Astrocyte (in vitro differentiated cells and primary cell): Measurements from ENCODE around the gene CALU.

ENCODE experiments used
- CTCF ChIP-seq: IDR thresholded peaks from 2 replicates; pipeline ENCODE4 v1.5.1; 2011; ENCODE audit warnings: low read depth, mild to moderate bottlenecking, inconsistent platforms, low read length, moderate library complexity; ENCODE audit not compliant: insufficient read depth
- EZH2 ChIP-seq: IDR thresholded peaks from 2 replicates; pipeline ENCODE4 v1.6.1; 2012; ENCODE audit warnings: mild to moderate bottlenecking, low read length, inconsistent platforms; ENCODE audit not compliant: insufficient read depth

GRCh38 chr7:128773604-128774003 is 34.4 kb downstream of the CALU start:
- TF ChIP-seq CTCF (no peak), EZH2 (no peak)
